Thyroid gland (tissue), 4 donors: ENCODE measurements around the gene ADAMTSL3.

ENCODE experiments used
- CTCF ChIP-seq, 6 experiments: fragments of 200-600 bp in 3 of 6; fragments of 450-650 bp in 3 of 6; sonication (generic) in 3 of 6; IDR thresholded peaks; one replicate each; pipeline ENCODE4 v1.5.1; 2016 to 2019; ENCODE audit warnings: antibody characterized with exemption in 6 of 6, mild to moderate bottlenecking in 2 of 6, inconsistent platforms in 1 of 6, moderate library complexity in 1 of 6
- POLR2A ChIP-seq, 2 donors: fragments of 450-650 bp; IDR thresholded peaks; one replicate each; pipeline ENCODE4 v1.6.1; 2017; ENCODE audit warnings: antibody characterized with exemption in 2 of 2, mild to moderate bottlenecking in 2 of 2, moderate library complexity in 1 of 2

DNA sequence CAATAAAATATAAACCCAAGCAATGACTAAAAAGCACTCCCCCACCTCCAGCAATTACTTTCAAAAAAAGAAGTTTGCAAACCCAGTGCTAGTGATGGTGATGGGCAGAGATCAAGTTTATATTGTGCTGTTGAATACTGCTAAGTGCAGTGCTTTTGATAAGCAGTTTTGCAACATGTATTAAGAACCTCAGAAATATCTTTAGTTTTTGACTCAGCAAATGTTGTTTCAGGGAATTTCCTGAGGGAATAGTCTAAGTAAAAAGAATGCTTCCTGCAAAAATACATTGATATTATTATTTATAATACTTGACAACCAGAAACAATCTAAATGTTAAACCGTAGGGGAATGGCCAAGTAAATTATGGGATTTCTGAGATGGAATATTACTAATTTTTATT, 69.3 kb downstream of the ADAMTSL3 start:
- TF ChIP-seq POLR2A (IDR thresholded peaks at IDR 0.05) (no peak), CTCF (IDR thresholded peaks at IDR 0.05) (no peak)
